Germinal center (tissue), 1 donor: ENCODE measurements around the gene TSPEAR.
"Not testable (repeated sequence)": the region's sequence is repeated elsewhere in the genome, so short reads cannot be mapped to it uniquely, and the experiment has no call there.

Source experiments
- DNase-seq: peaks from one replicate; pipeline ENCODE4 v3.0.0; 2012; ENCODE audit warnings: mixed read lengths, low spot score

TSPEAR gene

DNA sequence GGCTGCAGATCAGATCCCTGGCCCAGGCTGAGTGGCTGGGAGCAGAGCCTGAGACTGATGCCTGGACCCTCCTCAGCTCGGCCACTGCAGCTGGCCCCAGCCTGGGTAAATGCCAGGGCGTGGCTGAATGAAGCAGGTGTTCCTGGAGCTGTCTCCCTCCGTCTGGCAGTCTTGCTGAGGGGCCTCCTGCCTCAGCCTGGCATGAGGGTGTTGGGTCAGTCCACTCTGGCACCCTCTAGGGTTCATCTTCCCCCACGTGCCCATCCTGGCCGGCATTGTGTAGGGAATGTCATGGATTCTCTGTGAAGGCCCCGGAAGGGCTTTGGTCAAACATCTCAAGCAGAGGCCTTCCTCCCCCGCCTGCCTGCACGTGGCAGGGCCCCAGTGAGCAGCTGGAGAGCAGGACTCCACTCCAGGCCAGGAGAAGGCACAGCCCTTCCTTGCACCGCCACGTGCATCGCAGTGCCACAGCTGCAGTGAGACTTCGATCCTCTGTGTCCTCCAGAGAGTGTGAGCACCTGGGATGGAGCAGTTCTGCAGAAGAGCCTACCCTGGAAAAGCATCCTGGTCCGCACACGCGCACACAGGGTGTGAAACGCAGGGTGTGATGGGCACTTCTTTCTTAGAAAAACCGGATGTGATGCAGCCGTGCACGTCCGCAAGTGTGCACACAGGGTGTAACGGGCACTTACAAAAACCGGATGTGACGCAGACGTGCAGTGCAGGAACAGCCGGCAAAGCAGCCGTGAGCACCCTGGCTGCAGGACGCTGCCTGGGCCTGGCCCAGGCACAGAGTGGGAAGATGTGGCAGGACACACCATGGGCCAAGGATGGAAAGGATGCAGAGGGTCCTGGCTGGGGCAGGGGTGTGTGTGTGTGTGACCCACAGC is 142.5 kb downstream of the TSPEAR start:
- DNase-seq: no peak

DNA sequence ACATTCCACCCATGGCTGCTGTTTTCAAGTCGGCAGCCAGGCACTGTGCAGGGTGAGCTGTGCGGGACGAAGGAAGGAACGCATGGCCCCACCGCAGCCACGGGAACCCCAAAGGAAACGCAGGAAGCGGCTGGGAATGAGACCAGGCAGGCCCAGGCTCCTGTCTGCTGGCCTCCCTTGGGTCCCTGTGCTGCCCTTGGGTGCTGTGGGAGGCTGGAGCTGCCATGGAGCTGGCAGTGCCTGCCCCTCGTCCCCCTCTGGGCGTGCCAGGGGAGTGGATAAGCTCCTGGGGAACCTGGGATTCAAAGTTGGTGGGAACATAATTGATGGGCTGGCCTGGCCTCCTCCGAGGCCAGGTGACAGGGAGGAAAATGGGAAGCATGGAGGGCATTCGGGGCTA is 143.1 kb downstream of the TSPEAR start:
- no peak for DNase-seq

DNA sequence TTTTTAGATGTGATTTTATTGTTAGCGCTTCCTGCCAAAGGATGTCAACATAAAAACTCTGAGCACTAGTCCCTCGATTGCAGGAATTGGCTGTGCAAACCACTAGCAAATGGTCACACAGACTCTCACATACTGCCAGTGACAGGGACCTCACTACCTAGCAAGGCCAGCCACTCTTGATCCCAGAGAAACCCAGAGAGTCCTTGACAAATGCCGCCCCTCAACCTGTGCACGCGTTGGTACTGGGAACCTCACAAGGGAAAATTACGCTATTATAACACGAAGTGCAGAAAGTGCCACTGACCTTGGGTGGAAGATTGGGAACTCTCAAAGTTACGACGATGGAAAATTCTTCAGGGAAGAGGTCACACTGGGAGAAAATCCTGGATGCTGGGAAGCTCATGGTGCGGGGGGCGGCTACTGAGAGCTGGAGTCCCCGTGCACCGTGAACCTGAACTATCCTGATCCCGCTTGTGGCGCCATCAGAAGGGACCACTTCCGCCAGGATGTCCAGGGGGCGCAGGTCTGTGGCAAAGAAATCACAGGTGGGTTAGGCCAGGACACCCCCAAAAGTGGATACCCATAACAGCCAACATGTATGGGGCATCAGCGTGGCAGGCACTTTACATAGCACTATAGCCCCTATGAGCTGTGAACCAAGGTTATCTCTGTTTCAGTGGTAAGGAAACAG is 143.7 kb downstream of the TSPEAR start:
- no peak for DNase-seq

DNA sequence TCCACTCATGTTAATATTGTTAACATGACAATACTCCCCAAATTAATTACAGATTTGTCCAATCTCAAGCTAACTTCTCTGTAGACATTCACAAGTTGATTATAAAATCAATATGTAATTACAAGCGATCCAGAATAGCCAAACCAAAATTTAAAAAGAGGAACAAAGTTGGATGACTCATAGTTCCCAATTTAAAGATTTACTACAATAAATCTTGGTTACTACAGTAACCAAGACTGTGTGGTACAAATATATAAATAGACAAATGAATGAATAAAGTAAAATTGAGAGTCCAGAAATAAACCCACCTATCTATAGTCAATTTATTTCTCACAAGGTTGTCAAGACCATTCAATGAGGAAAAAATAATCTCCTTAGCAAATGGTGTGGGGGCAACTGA is 145.0 kb downstream of the TSPEAR start:
- no peak for DNase-seq

DNA sequence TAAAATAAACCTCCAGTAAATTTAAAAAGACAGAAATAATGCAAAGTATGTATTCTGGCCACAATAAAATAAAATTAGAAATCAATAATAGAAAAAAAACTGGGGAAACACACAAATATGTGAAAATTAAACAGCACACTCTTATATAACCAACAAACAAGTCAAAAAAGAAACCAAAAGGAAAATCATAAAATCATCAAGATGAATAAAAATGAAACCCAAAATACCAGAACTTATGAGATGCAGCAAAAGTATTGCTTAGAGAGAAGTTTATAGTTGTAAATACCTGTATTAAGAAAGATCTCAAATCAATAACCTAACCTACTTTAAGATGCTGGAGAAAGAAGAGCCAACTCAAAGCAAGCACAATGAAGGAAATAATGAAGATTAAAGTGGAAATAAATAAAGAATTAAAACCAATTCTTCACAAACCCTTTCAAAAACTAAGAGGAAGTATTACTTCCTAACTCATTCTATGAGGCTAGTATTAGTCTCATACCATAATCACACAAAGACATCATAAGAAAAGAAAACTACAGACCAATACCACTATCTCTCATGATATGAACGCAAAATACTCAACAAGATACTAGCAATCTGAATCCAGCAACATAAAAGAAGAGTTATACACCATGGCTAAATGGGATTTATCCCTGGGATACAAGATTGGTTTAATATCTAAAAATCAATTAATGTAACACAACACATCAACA is 146.3 kb downstream of the TSPEAR start:
- DNase-seq: no peak

DNA sequence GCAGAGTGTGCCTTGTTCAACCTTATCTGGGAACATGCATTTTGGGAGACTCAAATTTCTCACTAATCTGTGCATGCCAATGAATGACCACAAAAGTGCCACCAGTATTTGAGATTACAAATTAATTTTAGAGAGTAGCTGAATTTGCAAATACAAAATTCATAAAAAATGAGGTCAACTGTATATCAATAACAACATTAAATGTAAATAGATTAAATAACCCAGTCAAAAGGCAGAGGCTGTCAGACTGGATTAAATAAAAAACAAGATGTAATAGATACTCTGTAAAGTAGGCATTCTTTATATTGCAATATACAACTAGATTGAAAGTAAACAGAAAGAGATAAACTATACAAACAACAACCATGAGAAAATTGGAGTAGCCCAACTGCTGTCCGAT is 147.3 kb downstream of the TSPEAR start:
- DNase-seq: no peak

DNA sequence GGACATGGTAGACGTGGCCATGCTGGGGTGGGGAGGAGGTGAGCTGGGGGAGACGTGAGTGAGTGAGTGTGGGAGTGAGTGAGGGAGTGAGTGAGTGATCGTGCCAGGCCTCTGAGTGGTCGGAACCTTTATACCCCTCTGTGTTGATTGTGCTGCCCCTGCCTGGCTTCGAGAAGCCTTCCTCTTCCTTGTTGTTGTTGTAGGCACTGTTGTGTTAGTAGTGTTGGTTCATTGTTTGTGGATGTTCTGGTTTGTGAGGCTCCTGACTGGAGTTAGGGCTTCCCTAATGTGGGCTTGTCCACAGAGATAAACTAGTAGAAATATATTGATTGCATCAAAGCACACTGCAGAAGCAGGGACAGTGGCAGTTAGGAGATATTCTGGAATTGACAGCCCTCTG is 152.7 kb downstream of the TSPEAR start, which contains the start of gene KRTAP10-3:
TSS of gene KRTAP10-3 (minus strand) at position 101 of the 400 bp plus-strand sequence. CDS start at position 21, 80 bp downstream.
- no peak for DNase-seq

DNA sequence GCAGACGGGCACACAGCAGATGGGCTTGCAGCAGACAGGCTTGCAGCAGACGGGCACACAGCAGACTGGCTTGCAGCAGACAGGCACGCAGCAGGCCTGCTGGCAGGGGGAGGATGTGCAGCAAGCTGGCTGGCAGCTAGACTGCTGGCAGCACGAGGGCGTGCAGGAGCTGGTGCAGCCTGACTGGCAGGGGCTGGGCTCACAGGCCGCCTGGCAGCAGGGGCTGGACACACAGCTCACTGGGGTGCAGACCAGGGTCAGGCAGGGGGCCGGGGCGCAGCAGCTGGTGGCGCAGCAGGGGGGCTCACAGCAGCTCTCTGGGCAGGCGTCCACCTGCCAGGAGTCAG is 153.1 kb downstream of the TSPEAR start:
- not testable (repeated sequence) for DNase-seq

DNA sequence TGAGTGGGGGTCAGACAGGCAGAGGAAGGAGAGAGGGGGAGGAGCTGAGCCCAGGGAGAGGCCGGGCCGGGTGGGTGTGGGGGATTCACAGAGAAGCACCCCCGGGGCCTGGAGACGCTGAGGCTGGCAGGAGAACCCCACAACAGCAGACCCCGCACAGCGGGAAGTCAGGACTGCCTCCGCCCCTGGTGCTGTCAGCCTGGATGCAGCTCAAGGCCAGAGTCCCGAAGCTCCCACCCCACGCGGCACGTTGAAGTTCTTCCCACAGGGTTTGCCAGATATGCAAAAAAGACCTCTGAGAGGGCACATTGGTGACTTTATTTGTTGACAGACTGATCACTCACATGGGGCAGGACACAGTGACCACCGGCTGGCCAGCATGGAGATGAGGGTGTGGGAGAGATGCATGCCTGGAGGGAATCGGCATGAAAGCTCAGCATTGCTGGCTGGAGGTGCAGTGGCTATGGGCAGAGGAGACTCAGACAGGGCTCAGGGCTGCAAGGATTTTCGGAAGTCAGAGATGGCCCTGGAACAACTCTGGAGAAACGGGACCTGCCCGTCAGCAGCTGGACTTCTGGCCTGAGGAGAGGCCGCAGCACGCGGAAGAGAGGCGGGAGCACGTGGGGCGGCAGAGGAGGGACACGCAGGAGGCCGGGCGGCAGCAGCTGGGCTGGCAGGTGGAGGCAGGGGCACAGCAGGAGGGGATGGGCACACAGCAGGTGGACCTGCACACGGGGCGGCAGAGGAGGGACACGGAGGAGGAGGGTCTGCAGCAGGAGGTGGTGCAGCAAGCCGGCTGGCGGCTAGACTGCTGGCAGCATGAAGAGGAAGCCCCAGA is 153.7 kb downstream of the TSPEAR start:
- DNase-seq: no peak

DNA sequence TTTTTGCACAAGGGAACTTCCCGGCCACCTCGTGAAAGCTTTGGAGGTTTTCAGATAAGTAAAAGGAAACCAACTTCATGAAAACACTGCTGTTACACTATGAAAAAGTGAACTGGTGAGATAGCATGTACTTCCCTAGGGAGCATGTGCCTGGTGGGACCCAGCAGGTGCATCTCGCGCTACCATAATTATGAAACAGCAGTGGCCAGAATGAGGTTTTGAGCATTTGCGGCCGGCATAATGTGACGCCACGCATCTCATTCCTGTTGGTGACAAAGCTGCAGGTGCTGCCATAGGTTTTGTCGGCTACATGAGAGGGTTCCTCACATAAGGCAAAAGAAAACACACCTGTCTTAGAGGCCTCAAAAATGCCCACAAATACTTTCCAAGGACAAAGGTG is 154.5 kb downstream of the TSPEAR start:
- DNase-seq: no peak

DNA sequence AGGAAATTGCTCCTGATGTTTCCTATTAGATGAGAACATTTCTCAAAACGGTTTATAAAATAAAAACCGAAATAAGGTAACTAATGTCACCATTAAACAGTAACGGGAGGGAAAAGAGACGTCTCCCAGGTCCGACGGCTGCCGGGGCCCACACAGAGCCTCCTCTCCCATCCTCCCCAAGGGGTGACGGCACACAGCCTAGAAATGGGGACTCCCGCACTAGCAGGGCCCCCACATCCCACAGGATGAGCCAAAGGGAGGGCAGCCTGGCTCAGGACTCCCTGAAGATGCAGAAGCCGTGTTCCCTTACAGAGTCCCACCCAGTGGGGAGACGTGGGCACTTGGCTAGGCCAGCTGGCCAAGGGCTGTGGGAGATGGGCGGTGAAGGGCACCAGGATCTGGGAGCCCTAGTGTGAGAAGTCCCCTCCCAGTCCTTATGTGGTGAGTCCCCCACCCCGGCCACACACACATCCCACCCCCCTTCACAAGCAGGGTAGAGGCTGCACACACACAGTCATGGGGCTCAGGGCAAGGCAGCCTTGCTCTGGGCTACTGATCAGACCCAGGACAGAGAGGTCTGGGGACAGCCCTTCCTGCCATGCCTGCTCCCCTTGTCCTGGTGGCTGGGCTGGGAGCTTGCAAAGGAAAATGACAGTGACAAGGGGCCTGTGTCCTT is 156.0 kb downstream of the TSPEAR start:
- no peak for DNase-seq

DNA sequence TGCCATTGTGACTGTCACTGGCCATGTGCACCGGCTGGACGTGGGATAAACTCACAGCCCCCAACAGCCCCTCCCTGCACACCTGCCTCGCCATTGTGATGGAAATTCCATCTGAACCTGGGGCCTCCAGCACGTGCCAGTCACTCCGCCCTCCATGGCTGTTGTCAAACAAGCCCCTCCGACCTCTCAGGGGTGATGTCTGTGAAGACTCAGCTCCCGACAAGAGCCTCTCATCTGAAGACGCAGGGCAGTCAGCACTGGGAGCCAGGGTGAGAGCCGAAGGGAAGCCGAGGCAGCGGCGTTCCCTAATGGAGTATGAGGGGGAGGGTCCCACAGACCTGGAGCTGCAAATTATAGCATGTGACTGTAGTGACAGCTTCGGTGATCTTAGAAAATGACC is 158.7 kb downstream of the TSPEAR start:
- DNase-seq: no peak

DNA sequence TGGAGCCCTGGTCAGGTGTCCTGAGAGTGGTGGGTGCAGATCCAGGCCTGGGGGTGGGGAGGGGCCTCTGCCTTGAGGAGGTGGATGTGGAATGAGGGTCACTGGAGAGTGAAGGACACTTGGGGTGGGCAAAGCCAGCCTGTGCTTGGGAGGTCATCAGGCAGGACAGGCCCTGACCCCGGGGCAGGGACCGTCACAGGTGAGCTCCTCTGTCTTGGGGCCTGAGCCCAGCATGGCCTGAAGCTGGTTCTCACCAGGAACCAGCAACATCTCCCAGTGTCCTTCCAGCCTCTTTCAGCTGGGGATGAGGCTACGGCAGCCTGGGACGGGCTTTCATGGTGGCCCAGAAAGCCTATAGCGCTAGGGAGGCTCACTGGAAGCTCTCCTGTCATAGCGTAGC is 159.2 kb downstream of the TSPEAR start:
- no peak for DNase-seq

DNA sequence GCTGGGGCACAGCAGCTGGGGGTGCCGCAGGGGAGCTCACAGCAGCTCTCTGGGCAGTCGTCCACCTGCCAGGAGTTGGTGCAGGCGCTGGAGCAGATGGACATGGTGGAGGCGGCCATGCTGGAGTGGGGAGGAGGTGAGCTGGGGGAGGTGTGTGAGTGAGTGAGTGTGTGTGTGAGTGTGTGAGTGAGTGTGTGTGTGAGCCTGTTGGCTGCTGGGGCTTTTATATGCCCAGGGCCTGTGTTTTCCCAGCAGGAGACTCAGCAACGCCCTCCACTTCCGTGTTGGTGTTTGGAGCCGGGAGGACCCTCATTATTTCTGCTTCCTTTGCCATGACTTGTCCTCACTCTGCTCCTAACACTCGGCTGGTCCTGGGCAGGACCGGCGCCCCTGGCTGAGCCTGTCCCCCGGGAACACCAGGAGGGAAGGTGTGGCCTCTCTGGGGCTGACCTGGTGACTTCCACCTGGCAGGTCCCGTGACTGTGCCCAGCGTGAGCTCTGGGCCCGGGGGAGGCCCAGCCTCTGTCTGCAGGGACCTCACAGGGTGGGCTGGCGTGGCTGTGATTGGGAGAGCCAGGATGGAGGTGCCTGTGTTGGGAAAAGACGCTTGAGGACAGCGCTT is 159.9 kb downstream of the TSPEAR start, which contains the start of gene KRTAP10-2:
TSS of gene KRTAP10-2 (minus strand) at position 166 of the 622 bp plus-strand sequence. CDS start at position 119, 47 bp downstream.
- DNase-seq: no peak

DNA sequence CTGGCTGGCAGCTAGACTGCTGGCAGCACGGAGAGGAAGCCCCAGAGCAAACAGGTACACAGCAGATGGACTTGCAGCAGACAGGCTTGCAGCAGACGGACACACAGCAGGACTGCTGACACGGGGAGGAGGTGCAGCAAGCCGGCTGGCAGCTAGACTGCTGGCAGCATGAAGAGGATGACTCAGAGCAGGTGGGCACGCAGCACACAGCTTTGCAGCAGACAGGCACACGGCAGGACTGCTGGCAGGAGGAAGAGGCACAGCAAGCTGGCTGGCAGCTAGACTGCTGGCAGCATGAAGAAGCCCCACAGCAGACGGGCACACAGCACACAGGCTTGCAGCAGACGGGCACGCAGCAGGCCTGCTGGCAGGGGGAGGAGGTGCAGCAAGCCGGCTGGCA is 160.6 kb downstream of the TSPEAR start:
- no peak for DNase-seq

DNA sequence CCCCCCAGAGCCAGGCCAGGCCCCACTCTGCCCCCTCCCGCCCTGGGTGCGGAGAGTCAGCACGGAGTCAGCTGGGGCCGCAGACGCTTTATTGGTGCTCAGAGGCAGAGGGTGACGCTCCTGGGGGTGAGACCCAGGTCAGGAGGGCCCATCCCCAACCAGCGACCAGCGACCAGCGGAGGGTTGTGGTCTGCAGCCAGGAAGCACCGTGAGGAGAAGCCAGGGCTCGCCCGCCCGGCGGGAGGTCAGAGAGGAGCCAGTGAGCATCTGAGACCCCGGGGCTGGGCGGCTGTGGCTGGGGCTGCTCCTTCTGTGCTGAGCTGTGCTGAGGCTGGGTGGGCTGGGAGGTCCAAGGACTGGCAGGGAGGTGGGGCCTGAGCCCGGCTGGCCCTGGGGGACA is 161.1 kb downstream of the TSPEAR start:
- not testable (repeated sequence) for DNase-seq

DNA sequence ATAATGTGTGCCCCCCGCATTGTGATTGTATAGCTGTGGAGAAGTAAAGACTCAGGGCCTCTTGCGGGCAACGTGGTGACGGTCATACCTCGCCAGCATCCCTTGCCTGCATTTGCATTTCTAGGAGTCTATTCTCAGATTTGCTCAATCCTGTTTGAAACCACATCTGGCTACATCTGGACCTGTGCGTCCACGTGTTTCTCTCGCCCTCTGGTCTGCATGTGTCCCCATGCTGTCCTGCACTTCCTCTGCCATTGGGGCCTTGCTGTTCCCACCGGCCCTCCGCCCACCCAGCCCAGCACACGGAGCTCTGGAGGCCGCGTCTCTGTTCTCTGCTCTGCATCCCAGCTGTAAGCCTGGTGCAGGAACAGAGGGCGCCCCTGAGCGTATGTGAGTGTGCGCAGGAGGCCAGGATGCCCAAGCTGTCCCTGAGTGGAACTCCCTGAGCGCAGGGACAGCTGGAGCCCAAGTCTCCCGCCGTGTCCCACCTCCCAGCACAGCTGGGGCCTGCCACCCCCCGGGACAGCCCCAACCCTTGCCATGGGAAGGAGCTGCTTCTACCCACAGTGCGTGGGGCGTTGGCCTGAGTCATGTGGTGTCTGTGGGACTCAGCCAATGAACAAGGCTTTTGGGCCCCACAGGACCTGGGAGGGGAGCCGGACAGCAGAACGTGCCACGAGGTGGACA is 161.7 kb downstream of the TSPEAR start:
- no peak for DNase-seq

DNA sequence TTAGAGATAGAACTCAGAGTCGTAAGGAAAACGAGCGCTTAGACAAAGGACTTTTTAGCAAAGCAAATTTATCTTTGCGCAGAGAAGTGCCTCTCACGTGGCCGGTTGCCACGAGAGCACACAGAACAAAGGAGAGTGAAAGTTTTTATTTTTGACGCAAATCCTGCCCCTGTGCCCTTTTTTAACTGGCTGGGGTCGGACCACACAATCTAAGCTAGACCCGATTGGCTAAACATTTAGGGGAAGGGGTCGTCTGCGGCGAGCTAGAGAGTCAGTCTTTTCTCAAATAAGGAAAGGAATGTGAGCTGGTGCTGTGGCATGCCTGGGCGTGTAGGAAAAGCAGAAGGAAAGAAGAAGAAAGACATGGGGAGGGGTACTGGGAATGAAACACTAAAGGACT is 162.4 kb downstream of the TSPEAR start:
- no peak for DNase-seq

DNA sequence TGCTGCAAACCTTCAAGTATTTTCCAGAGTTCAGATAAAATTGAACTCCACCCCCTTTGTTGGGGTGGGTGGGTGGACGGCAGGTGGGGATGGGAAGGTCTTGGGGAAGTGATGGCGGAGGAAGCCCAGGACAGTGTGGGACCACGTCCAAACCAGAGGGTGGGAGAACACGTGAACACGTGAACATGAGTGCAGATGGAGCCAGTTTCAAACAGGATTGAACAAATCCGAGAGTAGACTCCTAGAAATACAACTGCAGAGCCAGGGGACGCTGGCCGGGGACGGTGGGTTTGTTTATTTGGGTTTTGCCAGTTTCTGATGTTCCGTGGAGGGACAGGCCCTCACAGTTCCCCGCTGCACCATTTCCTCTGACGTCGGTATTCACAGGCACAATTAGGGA is 163.0 kb downstream of the TSPEAR start:
- no peak for DNase-seq
